DND-41 (cell line): ENCODE results near the gene QSOX1.

Experiments
- ATAC-seq: fragments of 200-7000 bp; cut with Tn5 transposase; 3 replicates; pipeline ENCODE4 v1.9.1; 2021; ENCODE audit warnings: low read depth; ENCODE audit not compliant: insufficient read depth
- DNase-seq: peaks from one replicate; pipeline ENCODE4 v3.0.0-alpha.2; 2020
- H2AFZ ChIP-seq: 2 replicates; pipeline ENCODE4 v1.6.0; 2012; ENCODE audit warnings: low read depth, low read length
- H3K27ac ChIP-seq: 2 replicates; pipeline ENCODE4 v1.5.1; 2012; ENCODE audit warnings: low read length, inconsistent platforms
- H3K27me3 ChIP-seq: fragments of 200-600 bp; sonication (generic); 2 replicates; pipeline ENCODE4 v1.6.0; 2012; ENCODE audit warnings: low read length, mild to moderate bottlenecking, inconsistent platforms; ENCODE audit not compliant: insufficient read depth, poor library complexity
- H3K36me3 ChIP-seq: 2 replicates; pipeline ENCODE4 v1.5.1; 2012; ENCODE audit warnings: low read length, inconsistent platforms; ENCODE audit not compliant: insufficient read depth
- H3K4me1 ChIP-seq: 2 replicates; pipeline ENCODE4 v1.5.1; 2012; ENCODE audit warnings: mild to moderate bottlenecking, low read length; ENCODE audit not compliant: insufficient read depth
- H3K4me2 ChIP-seq: 2 replicates; pipeline ENCODE4 v1.6.0; 2012; ENCODE audit warnings: mild to moderate bottlenecking, moderate library complexity, low read length, inconsistent platforms; ENCODE audit not compliant: insufficient read depth
- H3K4me3 ChIP-seq, 2 experiments: fragments of 200-600 bp in 1 of 2; shearing (Covaris generic) in 1 of 2; 2 replicates each; pipeline ENCODE4 v1.5.1; 2012 to 2016; ENCODE audit warnings: inconsistent platforms in 2 of 2, low read length in 2 of 2, mild to moderate bottlenecking in 2 of 2, low read depth in 1 of 2, moderate library complexity in 1 of 2
- H3K79me2 ChIP-seq: 2 replicates; pipeline ENCODE4 v1.6.0; 2012; ENCODE audit warnings: low read length, inconsistent platforms; ENCODE audit not compliant: insufficient read depth
- H3K9ac ChIP-seq: 2 replicates; pipeline ENCODE4 v1.6.0; 2012; ENCODE audit warnings: low read depth, mild to moderate bottlenecking, inconsistent platforms, low read length, moderate library complexity
- H3K9me3 ChIP-seq: 2 replicates; pipeline ENCODE4 v1.5.1; 2012; ENCODE audit warnings: low read length, moderate library complexity, mild to moderate bottlenecking, inconsistent platforms; ENCODE audit not compliant: insufficient read depth, severe bottlenecking
- H4K20me1 ChIP-seq: 2 replicates; pipeline ENCODE4 v1.6.0; 2012; ENCODE audit warnings: low read length; ENCODE audit not compliant: insufficient read depth
- EZH2 ChIP-seq: IDR thresholded peaks from 3 replicates; pipeline ENCODE4 v1.6.1; 2012; ENCODE audit warnings: borderline replicate concordance, low read depth, mild to moderate bottlenecking, moderate library complexity, low read length, inconsistent platforms; ENCODE audit not compliant: severe bottlenecking
- TF ChIP-seq, protein P1 (sequence below): IDR thresholded peaks from 2 replicates; pipeline ENCODE4 v1.5.1; 2012; ENCODE audit warnings: borderline replicate concordance, low read length, moderate library complexity, mild to moderate bottlenecking; ENCODE audit not compliant: poor library complexity, severe bottlenecking; ENCODE audit errors: extremely low read depth

QSOX1 gene

DNA sequence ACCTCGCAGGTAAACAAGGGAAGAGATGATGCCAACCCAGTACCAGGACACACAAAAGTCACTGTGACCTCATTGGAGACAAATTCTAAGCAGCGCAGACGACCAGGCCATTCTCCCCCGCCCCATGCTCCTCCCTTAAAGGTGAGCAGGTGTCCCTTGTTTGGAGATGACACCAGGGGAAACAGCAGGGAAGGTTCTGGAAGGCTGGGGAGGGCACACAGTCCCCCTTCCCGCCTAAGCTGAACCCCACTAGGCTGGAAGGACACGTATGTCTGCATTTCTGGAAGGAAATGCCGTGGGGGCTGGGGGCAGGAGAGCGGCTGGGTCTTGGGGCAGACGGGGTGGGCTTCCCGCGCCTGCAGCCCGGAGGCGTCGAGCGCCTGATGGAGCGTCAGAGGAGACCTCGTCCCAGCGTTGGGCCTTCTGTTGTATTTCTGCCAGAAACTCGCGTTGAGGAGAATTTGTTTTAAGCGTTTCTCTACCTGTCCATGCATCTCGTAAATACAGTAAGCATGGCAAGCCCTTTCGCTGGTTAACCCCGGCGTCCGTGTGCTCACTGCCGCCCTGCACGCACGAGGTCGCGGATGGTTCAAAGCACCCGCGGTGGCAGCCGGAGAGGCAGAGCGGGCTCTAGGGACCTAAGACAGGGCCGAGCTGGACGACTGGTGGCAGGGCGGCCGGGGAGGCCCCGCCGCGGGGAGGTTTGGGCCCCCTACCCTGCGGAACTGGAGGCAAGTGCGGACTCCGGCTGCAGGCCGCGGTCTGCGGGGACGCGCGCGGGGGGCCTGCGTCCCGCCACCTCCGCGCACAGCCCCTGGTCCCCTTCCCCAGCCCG, 74.2 kb downstream of the QSOX1 start:
- Histone ChIP-seq H4K20me1 (no peaks in the 10 kb centered on the region), H3K9me3 (no peaks in the 10 kb centered on the region), H3K79me2 (no peaks in the 10 kb centered on the region), H3K4me2 (no peak overlapping the region), H3K4me3 (no peak overlapping the region), H3K4me1 (no peaks in the 10 kb centered on the region), H3K36me3 (no peaks in the 10 kb centered on the region), H3K27me3 (peaks cover 8% of the 10 kb centered on the region), H2AFZ (no peak overlapping the region), H3K27ac (no peak overlapping the region), H3K9ac (no peak overlapping the region)
- TF ChIP-seq EZH2 = no peak
- TF ChIP-seq, protein P1, sequence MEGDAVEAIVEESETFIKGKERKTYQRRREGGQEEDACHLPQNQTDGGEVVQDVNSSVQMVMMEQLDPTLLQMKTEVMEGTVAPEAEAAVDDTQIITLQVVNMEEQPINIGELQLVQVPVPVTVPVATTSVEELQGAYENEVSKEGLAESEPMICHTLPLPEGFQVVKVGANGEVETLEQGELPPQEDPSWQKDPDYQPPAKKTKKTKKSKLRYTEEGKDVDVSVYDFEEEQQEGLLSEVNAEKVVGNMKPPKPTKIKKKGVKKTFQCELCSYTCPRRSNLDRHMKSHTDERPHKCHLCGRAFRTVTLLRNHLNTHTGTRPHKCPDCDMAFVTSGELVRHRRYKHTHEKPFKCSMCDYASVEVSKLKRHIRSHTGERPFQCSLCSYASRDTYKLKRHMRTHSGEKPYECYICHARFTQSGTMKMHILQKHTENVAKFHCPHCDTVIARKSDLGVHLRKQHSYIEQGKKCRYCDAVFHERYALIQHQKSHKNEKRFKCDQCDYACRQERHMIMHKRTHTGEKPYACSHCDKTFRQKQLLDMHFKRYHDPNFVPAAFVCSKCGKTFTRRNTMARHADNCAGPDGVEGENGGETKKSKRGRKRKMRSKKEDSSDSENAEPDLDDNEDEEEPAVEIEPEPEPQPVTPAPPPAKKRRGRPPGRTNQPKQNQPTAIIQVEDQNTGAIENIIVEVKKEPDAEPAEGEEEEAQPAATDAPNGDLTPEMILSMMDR = no peak
- DNase-seq (no peak), ATAC-seq (no peak)

DNA sequence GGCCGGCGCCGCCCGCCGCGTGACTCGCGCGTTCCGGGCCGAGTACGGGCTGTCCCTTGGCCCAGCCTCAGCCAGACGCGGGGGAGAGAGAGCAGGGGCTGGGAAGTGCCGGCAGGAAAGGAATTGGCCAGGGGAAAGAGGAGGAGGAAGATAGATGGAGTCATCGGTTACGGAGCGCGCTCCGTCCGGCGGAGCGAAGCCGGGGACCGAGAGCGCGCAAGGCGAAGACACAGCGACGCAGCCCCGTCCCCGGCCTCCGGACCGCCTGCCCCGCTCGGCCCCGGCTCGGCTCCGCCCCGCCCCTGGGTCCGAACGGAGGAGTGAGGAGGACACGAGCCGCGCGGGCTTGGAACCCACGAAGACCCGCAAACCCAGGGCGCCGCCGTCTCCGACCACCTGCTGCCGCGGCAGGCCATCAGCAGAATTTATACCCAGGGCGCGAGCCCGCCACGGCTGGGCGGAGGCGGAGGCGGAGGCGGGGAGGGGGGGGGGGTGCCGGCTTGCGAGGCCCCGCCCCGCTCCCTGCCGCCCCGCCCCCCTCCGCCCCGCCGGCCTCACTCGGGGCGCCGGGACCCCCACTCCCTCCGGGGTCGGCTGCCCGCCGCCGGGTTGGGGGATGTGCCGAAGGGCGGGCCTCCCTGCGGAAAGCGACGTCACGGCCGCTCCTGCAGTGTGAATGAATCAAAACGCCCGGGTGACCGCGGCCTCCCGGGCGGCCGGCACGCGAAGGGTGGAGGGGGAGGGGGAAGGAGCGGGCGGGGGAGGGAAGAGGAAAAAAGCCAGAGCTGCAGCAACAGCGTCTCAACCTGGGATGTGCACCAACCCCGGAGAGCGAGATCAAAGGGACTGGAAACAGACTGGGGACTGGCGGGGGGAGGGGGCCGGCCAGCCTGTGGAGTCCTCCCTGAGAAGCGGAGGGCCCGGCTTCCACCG, 75.1 kb downstream of the QSOX1 start, which contains the start of gene LHX4:
TSS of gene LHX4 (plus strand) at position 782 of the 933 bp plus-strand sequence. CDS start 266 bp downstream, outside the sequence.
- DNase-seq = no peak
- Histone ChIP-seq H3K79me2 (no peaks in the 10 kb centered on the region), H4K20me1 (no peaks in the 10 kb centered on the region), H3K4me3 (no peak within 1 kb of the TSS), H3K27ac (no peak within 1 kb of the TSS), H3K4me2 (no peak within 1 kb of the TSS), H2AFZ (no peak within 1 kb of the TSS), H3K36me3 (no peaks in the 10 kb centered on the region), H3K9me3 (no peaks in the 10 kb centered on the region), H3K27me3 (peaks cover 8% of the 10 kb centered on the region), H3K4me1 (no peaks in the 10 kb centered on the region), H3K9ac (no peak within 1 kb of the TSS)
- TF ChIP-seq, protein P1 = no peak
- no peak for TF ChIP-seq EZH2
- ATAC-seq = no peak

DNA sequence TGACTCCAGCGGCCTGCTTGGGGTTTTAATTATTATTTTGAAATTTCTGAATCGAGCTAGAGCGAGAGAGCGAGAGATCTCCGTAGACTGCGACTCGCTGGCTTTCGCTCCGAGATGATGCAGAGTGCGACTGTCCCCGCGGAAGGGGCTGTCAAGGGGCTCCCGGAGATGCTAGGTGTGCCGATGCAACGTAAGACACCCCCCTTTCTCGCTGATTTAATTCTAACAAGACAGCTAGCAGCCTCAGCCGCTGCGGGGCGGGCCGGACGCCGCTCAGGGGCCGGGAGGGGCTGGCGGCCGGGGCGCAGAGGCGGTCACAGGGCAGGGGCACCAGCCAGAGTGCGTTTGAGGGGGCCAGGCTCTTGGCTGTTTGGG, 75.7 kb downstream of the QSOX1 start:
- H2AFZ ChIP-seq = no peak overlapping the region
- ATAC-seq (no peak), DNase-seq (no peak)
- H3K9me3 ChIP-seq = no peaks in the 10 kb centered on the region
- H3K4me1 ChIP-seq = no peaks in the 10 kb centered on the region
- H3K27me3 ChIP-seq = peaks cover 5% of the 10 kb centered on the region
- H3K4me3 ChIP-seq = no peak overlapping the region
- no peaks in the 10 kb centered on the region for H3K36me3 ChIP-seq
- no peaks in the 10 kb centered on the region for H3K79me2 ChIP-seq
- H3K4me2 ChIP-seq = no peak overlapping the region
- H4K20me1 ChIP-seq = no peaks in the 10 kb centered on the region
- no peak for TF ChIP-seq EZH2
- TF ChIP-seq, protein P1 = no peak
- no peak overlapping the region for H3K9ac ChIP-seq
- no peak overlapping the region for H3K27ac ChIP-seq
